Activated T-cell treated with anti-CD3 and anti-CD28 coated beads for 24 hours (primary cell): ENCODE results near the gene PGLYRP3.

Experiments used
- DNase-seq: peaks from one replicate; pipeline ENCODE4 v3.0.0-alpha.2; 2020; ENCODE audit warnings: low read depth

Gene PGLYRP3

GRCh38 chr1:153260585-153261280 lies 52.0 kb downstream of the PGLYRP3 start:
- DNase-seq = no peak

GRCh38 chr1:153259387-153259786 lies 53.4 kb downstream of the PGLYRP3 start, which contains the start of gene LORICRIN:
Gene LORICRIN, plus strand, starts transcription at chr1:153259687. Its CDS starts 1,263 bp downstream, at chr1:153260950.
- no peak for DNase-seq

GRCh38 chr1:153253693-153254092 lies 59.1 kb downstream of the PGLYRP3 start:
- DNase-seq = no peak

- DNase-seq = no peak
These were observed 59.7 kb downstream of the PGLYRP3 start for GRCh38 chr1:153253076-153253475.

- no peak for DNase-seq
These were observed 60.8 kb downstream of the PGLYRP3 start for GRCh38 chr1:153251988-153252387.

- no peak for DNase-seq
These were observed 61.2 kb downstream of the PGLYRP3 start for GRCh38 chr1:153251562-153251961.

- DNase-seq = no peak
These were observed 61.7 kb downstream of the PGLYRP3 start for GRCh38 chr1:153251087-153251486.

GRCh38 chr1:153250166-153250565 lies 62.6 kb downstream of the PGLYRP3 start:
- no peak for DNase-seq

GRCh38 chr1:153248176-153248879 lies 64.4 kb downstream of the PGLYRP3 start:
- DNase-seq = no peak
